Spleen (tissue), 7 donors: ENCODE data around the gene CD4.

Source experiments
- POLR2A ChIP-seq, 3 donors: fragments of 450-650 bp; IDR thresholded peaks; one replicate each; pipeline ENCODE4 v1.5.1; 2017; ENCODE audit warnings: antibody characterized with exemption in 3 of 3, mild to moderate bottlenecking in 1 of 3
- POLR2AphosphoS5 ChIP-seq, 3 donors: sonication (generic); formaldehyde crosslinking; IDR thresholded peaks; one replicate each; pipeline ENCODE4 v1.5.1; 2017; ENCODE audit warnings: antibody characterized with exemption in 3 of 3
- TF ChIP-seq, protein P1 (sequence below), 11 experiments: fragments of 200-600 bp in 7 of 11; fragments of 450-650 bp in 4 of 11; sonication (generic) in 4 of 11; IDR thresholded peaks in 8 of 11; conservative IDR thresholded peaks in 3 of 11; 1 replicate in 7 of 11; 2 replicates in 4 of 11; pipeline versions ENCODE4 v1.4.0 to v1.8.0; 2016 to 2021; ENCODE audit warnings: antibody characterized with exemption in 11 of 11, inconsistent platforms in 4 of 11, mild to moderate bottlenecking in 1 of 11
- donor health status: DM: no; HTN: no; CAD: no; lungs with moderate emphysema.
- donor health status: DM: no; HTN: no; CAD: no.
- donor health status: DM: no; HTN: no; CAD: no.

- TF ChIP-seq POLR2A (IDR thresholded peaks at IDR 0.05) (no peak), POLR2AphosphoS5 (IDR thresholded peaks at IDR 0.05) (no peak)
- TF ChIP-seq, protein P1, sequence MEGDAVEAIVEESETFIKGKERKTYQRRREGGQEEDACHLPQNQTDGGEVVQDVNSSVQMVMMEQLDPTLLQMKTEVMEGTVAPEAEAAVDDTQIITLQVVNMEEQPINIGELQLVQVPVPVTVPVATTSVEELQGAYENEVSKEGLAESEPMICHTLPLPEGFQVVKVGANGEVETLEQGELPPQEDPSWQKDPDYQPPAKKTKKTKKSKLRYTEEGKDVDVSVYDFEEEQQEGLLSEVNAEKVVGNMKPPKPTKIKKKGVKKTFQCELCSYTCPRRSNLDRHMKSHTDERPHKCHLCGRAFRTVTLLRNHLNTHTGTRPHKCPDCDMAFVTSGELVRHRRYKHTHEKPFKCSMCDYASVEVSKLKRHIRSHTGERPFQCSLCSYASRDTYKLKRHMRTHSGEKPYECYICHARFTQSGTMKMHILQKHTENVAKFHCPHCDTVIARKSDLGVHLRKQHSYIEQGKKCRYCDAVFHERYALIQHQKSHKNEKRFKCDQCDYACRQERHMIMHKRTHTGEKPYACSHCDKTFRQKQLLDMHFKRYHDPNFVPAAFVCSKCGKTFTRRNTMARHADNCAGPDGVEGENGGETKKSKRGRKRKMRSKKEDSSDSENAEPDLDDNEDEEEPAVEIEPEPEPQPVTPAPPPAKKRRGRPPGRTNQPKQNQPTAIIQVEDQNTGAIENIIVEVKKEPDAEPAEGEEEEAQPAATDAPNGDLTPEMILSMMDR (IDR thresholded peaks at IDR 0.05 in 8 of 11, conservative IDR thresholded peaks at IDR 0.05 in 3 of 11): no peak
Measured at GRCh38 chr12:6795088-6795487, 5.8 kb downstream of the CD4 start.
